Mesendoderm (in vitro differentiated cells): Measurements from ENCODE around the gene FGF18.

Experiments used
- DNase-seq: peaks from one replicate; pipeline ENCODE4 v3.0.0; 2013
- H2AK5ac ChIP-seq: 2 replicates; pipeline ENCODE4 v1.6.1; 2013; ENCODE audit warnings: low read length, inconsistent platforms
- H2BK120ac ChIP-seq: 2 replicates; pipeline ENCODE4 v1.6.1; 2013; ENCODE audit warnings: low read depth, mild to moderate bottlenecking, low read length, moderate library complexity, mixed read lengths
- H2BK15ac ChIP-seq: replicated peaks from 2 replicates; pipeline ENCODE4 v1.6.1; 2013; ENCODE audit warnings: low read depth, mild to moderate bottlenecking, moderate library complexity
- H2BK5ac ChIP-seq: 2 replicates; pipeline ENCODE4 v1.6.1; 2013; ENCODE audit warnings: low read length, inconsistent platforms
- H3K18ac ChIP-seq: 2 replicates; pipeline ENCODE4 v1.6.1; 2013; ENCODE audit warnings: mild to moderate bottlenecking, low read length, mixed read lengths
- H3K23ac ChIP-seq: one replicate; pipeline ENCODE4 v1.6.1; 2013; ENCODE audit warnings: low read length
- H3K27ac ChIP-seq: 2 replicates; pipeline ENCODE4 v1.5.1; 2013; ENCODE audit warnings: low read depth, mild to moderate bottlenecking, inconsistent platforms, low read length, moderate library complexity
- H3K27me3 ChIP-seq: 2 replicates; pipeline ENCODE4 v1.6.1; 2013; ENCODE audit warnings: low read length, control low read depth, mild to moderate bottlenecking, inconsistent platforms; ENCODE audit not compliant: insufficient read depth, poor library complexity
- H3K36me3 ChIP-seq: 2 replicates; pipeline ENCODE4 v1.6.1; 2013; ENCODE audit warnings: low read length, inconsistent platforms; ENCODE audit not compliant: control insufficient read depth, insufficient read depth
- H3K4ac ChIP-seq: one replicate; pipeline ENCODE4 v1.6.1; 2013; ENCODE audit warnings: low read depth, mild to moderate bottlenecking, low read length, moderate library complexity
- H3K4me1 ChIP-seq: 2 replicates; pipeline ENCODE4 v1.6.1; 2013; ENCODE audit warnings: low read depth, low read length, inconsistent platforms; ENCODE audit not compliant: control insufficient read depth
- H3K4me2 ChIP-seq: 2 replicates; pipeline ENCODE4 v1.6.1; 2013; ENCODE audit warnings: low read length
- H3K4me3 ChIP-seq: 2 replicates; pipeline ENCODE4 v1.5.1; 2013; ENCODE audit warnings: mild to moderate bottlenecking, low read length
- H3K56ac ChIP-seq: one replicate; pipeline ENCODE4 v1.6.1; 2013; ENCODE audit warnings: low read length
- H3K79me1 ChIP-seq: 2 replicates; pipeline ENCODE4 v1.6.1; 2013; ENCODE audit warnings: low read length, inconsistent platforms
- H3K79me2 ChIP-seq: 2 replicates; pipeline ENCODE4 v1.6.1; 2013; ENCODE audit warnings: mild to moderate bottlenecking, low read length; ENCODE audit not compliant: control insufficient read depth, insufficient read depth
- H3K9ac ChIP-seq: 2 replicates; pipeline ENCODE4 v1.6.1; 2013; ENCODE audit warnings: low read length, inconsistent platforms
- H4K5ac ChIP-seq: one replicate; pipeline ENCODE4 v1.6.1; 2013; ENCODE audit warnings: low read length
- H4K8ac ChIP-seq: one replicate; pipeline ENCODE4 v1.6.1; 2013; ENCODE audit warnings: low read depth, mild to moderate bottlenecking, control low read depth, low read length, moderate library complexity
- WGBS: extraction: QIAGEN DNeasy Blood & Tissue Kit; methylation state at CpG from one replicate; pipeline ENCODE4 v1.1.7; 2013; ENCODE audit warnings: low lambda C conversion rate, missing lambda C conversion rate; ENCODE audit not compliant: insufficient coverage; ENCODE audit errors: extremely low coverage; 5-methylcytosine and 5-hydroxymethylcytosine counted together

FGF18 gene

GRCh38 chr5:171438738-171439137 is 19.3 kb downstream of the FGF18 start:
- no CpG with 5 or more reads among the region's 4 CpGs for WGBS
- no peak overlapping the region for H3K27ac ChIP-seq
- H3K18ac ChIP-seq = no peak overlapping the region
- H2BK120ac ChIP-seq = no peak overlapping the region
- no peaks in the 10 kb centered on the region for H3K36me3 ChIP-seq
- no peak overlapping the region for H2BK5ac ChIP-seq
- H4K5ac ChIP-seq = no peak overlapping the region
- no peak overlapping the region for H3K4me2 ChIP-seq
- peaks cover 4% of the 10 kb centered on the region for H3K4me1 ChIP-seq
- no peak overlapping the region for H2BK15ac ChIP-seq
- H4K8ac ChIP-seq = no peak overlapping the region
- H3K9ac ChIP-seq = no peak overlapping the region
- no peak overlapping the region for H2AK5ac ChIP-seq
- no peaks in the 10 kb centered on the region for H3K79me1 ChIP-seq
- no peak overlapping the region for H3K56ac ChIP-seq
- no peak overlapping the region for H3K4me3 ChIP-seq
- H3K23ac ChIP-seq = no peak overlapping the region
- no peaks in the 10 kb centered on the region for H3K27me3 ChIP-seq
- H3K79me2 ChIP-seq = no peaks in the 10 kb centered on the region
- no peak overlapping the region for H3K4ac ChIP-seq
- DNase-seq = no peak

- Histone ChIP-seq H3K27ac (no peak overlapping the region), H3K18ac (no peak overlapping the region), H3K79me1 (no peaks in the 10 kb centered on the region), H3K4me3 (no peak overlapping the region), H3K4ac (no peak overlapping the region), H3K56ac (peak overlapping the region; percentile 15), H3K27me3 (no peaks in the 10 kb centered on the region), H3K4me2 (no peak overlapping the region), H4K5ac (no peak overlapping the region), H3K4me1 (peaks cover 4% of the 10 kb centered on the region), H3K23ac (no peak overlapping the region), H2BK5ac (no peak overlapping the region), H3K9ac (no peak overlapping the region), H3K79me2 (no peaks in the 10 kb centered on the region), H2BK15ac (no peak overlapping the region), H4K8ac (no peak overlapping the region), H2AK5ac (no peak overlapping the region), H2BK120ac (no peak overlapping the region), H3K36me3 (no peaks in the 10 kb centered on the region)
- no peak for DNase-seq
- no CpG with 5 or more reads among the region's 14 CpGs for WGBS
These were observed 21.9 kb downstream of the FGF18 start for GRCh38 chr5:171441246-171441791.

- no peak overlapping the region for H2AK5ac ChIP-seq
- no peak overlapping the region for H4K5ac ChIP-seq
- H3K4me2 ChIP-seq = no peak overlapping the region
- no peaks in the 10 kb centered on the region for H3K27me3 ChIP-seq
- H3K27ac ChIP-seq = no peak overlapping the region
- H3K4ac ChIP-seq = no peak overlapping the region
- DNase-seq = no peak
- H3K18ac ChIP-seq = no peak overlapping the region
- peaks cover 3% of the 10 kb centered on the region for H3K4me1 ChIP-seq
- no CpG with 5 or more reads among the region's 13 CpGs for WGBS
- H3K79me1 ChIP-seq = no peaks in the 10 kb centered on the region
- H3K4me3 ChIP-seq = no peak overlapping the region
- H3K23ac ChIP-seq = no peak overlapping the region
- no peaks in the 10 kb centered on the region for H3K36me3 ChIP-seq
- no peaks in the 10 kb centered on the region for H3K79me2 ChIP-seq
- H2BK120ac ChIP-seq = no peak overlapping the region
- H4K8ac ChIP-seq = no peak overlapping the region
- H3K56ac ChIP-seq = no peak overlapping the region
- H3K9ac ChIP-seq = no peak overlapping the region
- H2BK15ac ChIP-seq = no peak overlapping the region
- no peak overlapping the region for H2BK5ac ChIP-seq
These were observed 23.0 kb downstream of the FGF18 start for GRCh38 chr5:171442287-171443042.

GRCh38 chr5:171444582-171444981 is 25.1 kb downstream of the FGF18 start:
- H4K8ac ChIP-seq = no peak overlapping the region
- WGBS = no CpG with 5 or more reads among the region's 12 CpGs
- H2BK15ac ChIP-seq = no peak overlapping the region
- no peak overlapping the region for H2BK120ac ChIP-seq
- no peak overlapping the region for H4K5ac ChIP-seq
- DNase-seq = no peak
- no peak overlapping the region for H3K18ac ChIP-seq
- H3K27ac ChIP-seq = no peak overlapping the region
- peaks cover 4% of the 10 kb centered on the region for H3K4me1 ChIP-seq
- no peak overlapping the region for H3K4me2 ChIP-seq
- no peaks in the 10 kb centered on the region for H3K36me3 ChIP-seq
- no peaks in the 10 kb centered on the region for H3K27me3 ChIP-seq
- no peak overlapping the region for H3K4me3 ChIP-seq
- no peak overlapping the region for H2AK5ac ChIP-seq
- no peaks in the 10 kb centered on the region for H3K79me1 ChIP-seq
- H3K9ac ChIP-seq = no peak overlapping the region
- H3K79me2 ChIP-seq = no peaks in the 10 kb centered on the region
- H3K23ac ChIP-seq = no peak overlapping the region
- no peak overlapping the region for H3K56ac ChIP-seq
- no peak overlapping the region for H2BK5ac ChIP-seq
- H3K4ac ChIP-seq = no peak overlapping the region

- no CpG with 5 or more reads among the region's 14 CpGs for WGBS
- peaks cover 4% of the 10 kb centered on the region for H3K4me1 ChIP-seq
These were observed 26.4 kb downstream of the FGF18 start for GRCh38 chr5:171445644-171446516.

More at GRCh38 chr5:171445644-171446516, 26.4 kb downstream of the FGF18 start:
- Histone ChIP-seq H3K4me3 (no peak overlapping the region), H2AK5ac (no peak overlapping the region), H4K5ac (no peak overlapping the region), H3K27me3 (no peaks in the 10 kb centered on the region), H3K4me2 (no peak overlapping the region), H2BK120ac (no peak overlapping the region), H3K79me1 (no peaks in the 10 kb centered on the region), H3K4ac (no peak overlapping the region), H4K8ac (no peak overlapping the region), H3K36me3 (no peaks in the 10 kb centered on the region), H3K18ac (no peak overlapping the region), H2BK5ac (no peak overlapping the region), H3K27ac (no peak overlapping the region), H3K79me2 (no peaks in the 10 kb centered on the region), H3K23ac (no peak overlapping the region), H3K9ac (no peak overlapping the region), H3K56ac (no peak overlapping the region), H2BK15ac (no peak overlapping the region)
- DNase-seq = no peak
